Endothelial cell of umbilical vein (primary cell): Measurements from ENCODE around the gene CCDC172. TPM values are rescaled to one million over a fixed set of nuclear protein-coding genes. Genes with fewer than 3 reads are reported as not detected.

Experiments used
- polyA plus RNA-seq, 4 experiments: library from polyadenylated mRNA; depleted of rRNA in 3 of 4; stranded (reverse) in 3 of 4; unstranded in 1 of 4; fragments of >200 nt; gene quantifications; 2 replicates each; pipeline versions ENCODE4 v1.2.1 to v1.2.3, GENCODE V29; 2011 to 2012; ENCODE audit warnings: missing spikeins in 1 of 4
- small RNA-seq: library from RNA; depleted of rRNA; stranded (forward); fragments of <200 nt; gene quantifications from one replicate; pipeline ENCODE3, GENCODE V24; 2012; ENCODE audit warnings: low replicate concordance, low read depth; ENCODE audit not compliant: insufficient read depth, insufficient read length
- total RNA-seq: library from RNA; stranded (reverse); gene quantifications from 2 replicates; pipeline ENCODE4 v1.2.3, GENCODE V29; 2021

The CCDC172 gene
- total and polyA plus RNA-seq, 2 donors (not counting 3 experiments of a cell fraction or from before 2014, with no cell fraction given), result not detected

Small RNAs within 50 kb of the gene (small RNA-seq; reads per million reads assigned to genes)
- gene SNRPGP6, result not detected

Other genes with a start within 250 kb of the CCDC172 start
- gene GFRA1, start 51.2 kb upstream of the CCDC172 start, total RNA-seq, result 0.88 and 0.95 TPM in 2 replicates
- gene GFRA1, start 51.2 kb upstream of the CCDC172 start, polyA plus RNA-seq, result 0.22 and 0.57 TPM in 2 replicates
- not detected in 2 replicates for gene PNLIPRP3, start 103.4 kb downstream of the CCDC172 start, total RNA-seq
- not detected in 2 replicates for gene PNLIPRP3, start 103.4 kb downstream of the CCDC172 start, polyA plus RNA-seq
- gene PNLIP, start 221.5 kb downstream of the CCDC172 start, total RNA-seq, result not detected in 2 replicates
- gene PNLIP, start 221.5 kb downstream of the CCDC172 start, polyA plus RNA-seq, result not detected in 2 replicates